ENCODE results near the gene SLC15A2.
"Not testable (repeated sequence)": the region's sequence is repeated elsewhere in the genome, so short reads cannot be mapped to it uniquely, and the experiment has no call there.

The SLC15A2 gene

DNA sequence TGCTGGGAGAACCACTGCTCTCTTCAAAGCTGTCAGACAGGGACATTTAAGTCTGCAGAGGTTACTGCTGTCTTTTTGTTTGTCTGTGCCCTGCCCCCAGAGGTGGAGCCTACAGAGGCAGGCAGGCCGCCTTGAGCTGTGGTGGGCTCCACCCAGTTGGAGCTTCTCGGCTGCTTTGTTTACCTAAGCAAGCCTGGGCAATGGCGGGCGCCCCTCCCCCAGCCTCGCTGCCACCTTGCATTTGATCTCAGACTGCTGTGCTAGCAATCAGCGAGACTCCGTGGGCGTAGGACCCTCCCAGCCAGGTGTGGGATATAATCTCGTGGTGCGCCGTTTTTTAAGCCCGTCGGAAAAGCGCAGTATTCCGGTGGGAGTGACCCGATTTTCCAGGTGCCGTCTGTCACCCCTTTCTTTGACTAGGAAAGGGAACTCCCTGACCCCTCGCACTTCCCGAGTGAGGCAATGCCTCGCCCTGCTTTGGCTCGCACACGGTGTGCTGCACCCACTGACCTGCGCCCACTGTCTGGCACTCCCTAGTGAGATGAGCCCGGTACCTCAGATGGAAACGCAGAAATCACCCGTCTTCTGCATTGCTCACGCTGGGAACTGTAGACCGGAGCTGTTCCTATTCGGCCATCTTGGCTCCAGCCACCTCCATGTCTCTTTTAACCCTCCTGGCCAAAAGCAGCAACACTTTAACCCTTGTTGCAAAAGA lies 44.1 kb downstream of the SLC15A2 start:
- not testable (repeated sequence) for DNase-seq

DNA sequence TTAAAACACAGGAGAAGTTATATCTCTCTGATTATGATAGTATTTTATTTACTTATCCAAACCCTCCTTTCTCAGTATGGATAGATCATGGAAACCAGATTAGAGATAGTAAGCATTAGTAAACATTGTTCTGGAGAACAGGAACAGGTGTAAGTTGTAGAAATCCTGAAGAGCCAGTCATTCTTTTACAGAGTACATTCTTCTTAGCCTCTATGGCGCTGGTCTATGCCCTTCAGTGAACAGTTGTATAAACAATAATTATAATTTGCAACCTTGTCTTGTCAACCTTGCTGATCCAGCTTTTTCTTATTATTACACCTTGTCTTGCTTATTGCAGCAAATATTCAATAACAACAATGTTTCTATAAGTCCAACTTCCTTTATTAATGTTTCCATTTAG lies 47.4 kb downstream of the SLC15A2 start:
- no peak for DNase-seq

DNA sequence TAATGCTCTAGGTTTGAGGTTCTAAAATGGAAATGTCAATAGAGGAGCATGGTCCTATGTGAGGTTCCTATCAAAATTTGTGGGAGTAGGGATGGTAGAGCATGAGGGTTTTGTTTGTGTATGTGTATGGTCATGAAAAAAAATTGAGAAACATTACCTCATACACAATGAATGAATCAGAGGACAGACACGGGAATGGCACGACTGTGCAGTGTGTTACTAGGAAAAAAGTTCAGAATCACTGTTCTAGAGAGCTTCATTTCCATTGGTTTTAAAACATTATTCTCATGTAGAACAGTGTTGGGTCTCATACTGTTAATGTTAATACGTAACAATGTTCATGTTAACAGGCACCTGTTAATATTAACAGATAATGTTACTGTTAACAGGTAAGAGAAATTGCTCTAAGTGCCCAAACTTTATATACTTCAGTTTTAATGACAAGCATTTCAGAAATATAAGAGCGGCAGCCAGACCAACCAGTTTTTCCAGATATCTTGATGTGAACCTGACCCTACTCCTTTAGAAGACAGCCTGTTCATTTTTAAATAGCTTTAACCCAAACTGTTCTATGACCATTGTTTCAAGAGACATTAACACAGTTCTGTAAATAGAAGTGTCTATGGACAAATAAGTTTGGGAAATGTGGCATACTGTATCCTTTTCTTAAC lies 48.0 kb downstream of the SLC15A2 start:
- no peak for DNase-seq

DNA sequence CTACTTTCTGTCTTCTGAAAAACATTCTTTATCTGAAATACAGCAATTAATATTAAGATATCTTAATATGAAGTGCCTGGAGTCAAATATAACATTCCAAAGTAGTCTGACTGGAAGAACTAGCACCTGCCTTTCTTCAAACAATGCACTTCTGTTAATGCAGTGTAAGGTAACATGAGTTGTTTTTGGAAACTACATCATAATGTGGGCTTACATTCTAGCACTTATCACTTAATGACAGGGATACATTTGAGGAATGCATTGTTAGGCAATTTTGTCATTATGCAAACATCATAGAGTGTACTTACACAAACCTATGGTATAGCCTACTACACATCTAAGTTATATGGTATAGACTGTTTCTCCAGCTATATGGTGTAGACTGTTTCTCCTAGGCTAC lies 49.2 kb downstream of the SLC15A2 start:
- no peak for DNase-seq

DNA sequence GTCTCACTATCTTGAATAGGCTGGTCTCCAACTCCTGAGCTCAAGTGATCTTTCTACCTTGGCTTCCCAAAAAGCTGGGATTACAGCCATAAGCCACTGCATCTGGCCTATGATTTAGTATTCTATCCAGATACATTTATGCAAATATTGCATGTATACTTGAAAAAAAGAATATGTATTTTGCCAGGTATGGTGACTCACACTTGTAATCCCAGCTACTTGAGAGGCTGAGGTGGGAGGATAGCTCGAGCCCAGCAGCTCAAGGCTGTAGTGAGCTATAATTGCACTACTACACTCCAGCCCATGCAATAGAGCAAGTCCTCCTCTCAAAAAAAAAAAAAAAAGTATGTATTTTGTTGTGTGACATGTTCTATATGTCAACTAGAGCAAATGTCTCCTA lies 54.4 kb downstream of the SLC15A2 start:
- no peak for DNase-seq

DNA sequence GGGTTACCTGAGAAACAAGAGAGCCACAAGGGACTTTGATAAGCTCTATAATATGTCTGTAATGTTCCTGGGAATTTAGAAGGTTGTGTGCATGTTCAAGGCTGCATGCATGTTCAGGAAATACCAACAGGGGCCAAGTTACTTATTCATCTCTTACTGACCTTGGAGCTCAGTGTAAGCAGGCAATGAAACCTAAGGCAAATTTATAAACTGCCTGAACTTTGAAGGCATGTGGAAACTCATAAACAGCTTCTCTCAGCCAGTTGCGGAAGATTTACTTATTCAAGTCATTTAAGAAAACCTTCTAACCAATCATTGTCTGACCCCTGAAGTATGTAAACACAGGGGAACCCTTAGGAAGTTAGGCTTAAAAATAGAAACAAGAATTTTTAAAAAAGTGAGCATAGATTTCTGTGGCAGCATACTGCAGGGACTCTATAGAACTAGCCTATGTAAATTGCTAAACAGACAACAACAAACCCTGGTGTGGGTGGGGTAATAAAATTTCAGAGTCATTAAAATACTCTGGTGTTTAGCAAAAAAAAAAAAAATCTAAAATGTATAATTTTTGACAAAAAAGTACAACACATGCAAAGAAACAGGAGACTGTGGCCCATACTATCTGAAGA lies 57.2 kb downstream of the SLC15A2 start:
- no peak for DNase-seq

DNA sequence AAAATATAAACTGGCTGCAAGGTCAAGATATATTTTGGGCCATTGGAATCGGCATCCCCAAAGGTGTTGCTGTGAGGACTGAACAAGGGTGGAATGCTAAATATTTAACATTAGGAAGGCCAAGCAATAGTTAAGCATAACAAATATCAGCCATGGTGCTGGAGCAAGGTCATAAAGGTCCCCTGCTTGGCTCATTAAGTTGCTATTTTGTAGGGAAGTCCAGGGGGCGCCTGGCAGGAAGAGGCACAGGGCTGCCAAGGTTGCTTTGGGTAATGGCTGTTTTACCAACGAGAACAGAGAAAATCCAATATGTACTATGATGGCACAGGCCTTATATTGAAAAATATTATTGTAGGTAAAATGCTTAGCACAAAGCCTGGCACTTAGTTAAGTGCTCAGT lies 62.2 kb downstream of the SLC15A2 start:
- DNase-seq: no peak

DNA sequence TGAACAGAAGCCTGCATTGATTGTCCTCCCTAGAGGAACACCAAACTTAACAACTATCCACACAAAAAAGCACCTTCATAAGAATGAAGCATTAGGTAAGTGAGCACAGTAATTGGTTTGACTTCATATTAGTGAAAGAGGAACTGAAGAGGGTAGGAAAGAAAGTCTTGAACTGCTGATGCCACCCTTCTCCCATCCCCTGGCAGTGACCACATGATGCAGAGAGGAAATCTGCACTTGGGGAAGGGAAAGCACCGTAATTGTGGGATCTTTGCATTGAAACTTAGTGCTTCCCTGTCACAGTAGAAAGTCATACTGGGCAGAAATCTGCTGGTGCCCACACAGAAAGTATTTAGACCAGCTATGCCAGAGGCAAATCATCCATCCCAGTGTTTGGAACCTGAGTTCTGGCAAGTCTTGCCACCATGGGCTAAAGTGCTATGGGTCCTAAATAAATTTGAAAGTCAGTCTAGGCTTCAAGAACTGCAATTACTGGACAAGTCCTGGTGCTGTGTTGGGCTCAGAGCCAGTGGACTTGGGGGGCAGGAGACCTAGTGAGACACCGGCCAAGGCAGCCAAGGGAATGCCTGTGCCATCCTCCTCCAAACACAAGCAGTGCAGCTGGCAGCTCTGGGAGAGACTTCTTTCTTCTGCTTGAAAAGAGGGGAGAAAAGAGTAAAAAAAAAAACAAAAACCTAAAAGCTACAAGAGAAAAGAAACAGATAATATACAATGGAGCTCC lies 63.6 kb downstream of the SLC15A2 start:
- DNase-seq: no peak

DNA sequence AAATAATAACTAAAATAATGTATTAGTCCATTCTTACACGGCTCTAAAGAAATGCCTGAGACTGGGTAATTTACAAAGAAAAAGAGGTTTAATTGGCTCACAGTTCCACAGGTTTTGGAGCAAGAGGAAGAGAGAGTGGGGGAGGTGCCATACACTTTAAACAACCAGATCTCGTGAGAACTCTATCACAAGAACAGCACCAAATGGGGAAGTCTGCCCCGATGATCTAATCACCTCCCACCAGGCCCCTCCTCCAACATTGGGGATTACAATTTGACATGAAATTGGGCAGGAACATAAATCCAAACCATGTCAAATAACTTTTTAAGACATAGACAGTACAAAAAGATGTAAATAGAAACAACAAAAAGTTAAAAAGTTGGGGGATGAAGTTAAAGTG lies 64.6 kb downstream of the SLC15A2 start:
- DNase-seq: no peak

DNA sequence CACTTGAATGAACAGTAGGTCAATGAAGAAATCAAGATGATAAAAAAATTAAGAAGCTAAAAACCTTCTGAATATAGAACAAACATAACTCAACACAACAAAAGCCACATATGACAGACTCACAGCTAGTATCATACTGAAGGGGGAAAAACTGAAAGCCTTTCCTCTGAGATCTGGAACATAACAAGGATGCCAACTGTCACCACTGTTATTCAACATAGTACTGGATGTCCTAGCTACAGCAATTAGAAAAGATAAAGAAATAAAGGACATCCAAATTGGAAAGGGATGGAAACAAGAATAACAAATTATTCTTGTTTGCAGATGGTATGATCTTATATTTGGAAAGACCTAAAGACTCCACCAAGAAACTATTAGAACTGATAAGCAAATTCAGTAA lies 67.1 kb downstream of the SLC15A2 start:
- DNase-seq: no peak

DNA sequence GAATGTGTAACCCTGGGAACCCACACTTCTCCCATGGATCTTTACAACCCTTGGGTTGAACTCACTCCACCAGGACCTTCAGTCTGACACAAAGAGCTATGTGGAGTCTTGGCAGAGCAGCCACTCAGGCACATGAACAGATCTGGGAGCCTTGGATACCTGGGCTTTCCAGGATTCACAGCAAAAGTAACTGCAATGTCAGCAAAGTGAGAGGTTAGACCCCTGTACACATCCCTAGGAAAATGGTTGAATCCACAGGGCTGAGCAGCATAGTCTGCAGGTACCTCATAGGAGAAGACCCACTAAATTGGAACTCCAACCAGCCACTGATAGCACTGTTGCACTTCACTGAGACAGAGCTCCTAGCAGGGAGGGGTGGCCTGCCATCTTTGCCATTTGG lies 68.2 kb downstream of the SLC15A2 start:
- no peak for DNase-seq

DNA sequence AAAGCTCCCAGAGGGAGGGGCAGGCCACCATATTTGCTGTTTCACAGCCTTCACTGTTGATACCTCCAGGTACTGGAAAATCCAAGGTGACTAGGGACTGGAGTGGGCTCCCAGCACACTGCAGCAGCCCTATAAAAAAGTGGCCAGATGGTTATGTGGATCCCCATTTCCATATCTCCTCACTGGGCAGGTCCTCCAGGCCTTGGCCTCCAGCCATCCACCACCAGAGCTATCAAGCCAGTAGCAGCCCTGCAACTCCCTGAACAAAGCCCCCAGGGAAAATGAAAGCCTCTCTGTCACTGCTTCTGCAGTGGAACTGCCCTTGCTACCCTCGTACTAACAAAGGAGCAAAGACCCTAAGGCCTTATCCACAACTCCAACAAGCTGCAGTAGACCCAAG lies 69.4 kb downstream of the SLC15A2 start:
- DNase-seq: no peak

DNA sequence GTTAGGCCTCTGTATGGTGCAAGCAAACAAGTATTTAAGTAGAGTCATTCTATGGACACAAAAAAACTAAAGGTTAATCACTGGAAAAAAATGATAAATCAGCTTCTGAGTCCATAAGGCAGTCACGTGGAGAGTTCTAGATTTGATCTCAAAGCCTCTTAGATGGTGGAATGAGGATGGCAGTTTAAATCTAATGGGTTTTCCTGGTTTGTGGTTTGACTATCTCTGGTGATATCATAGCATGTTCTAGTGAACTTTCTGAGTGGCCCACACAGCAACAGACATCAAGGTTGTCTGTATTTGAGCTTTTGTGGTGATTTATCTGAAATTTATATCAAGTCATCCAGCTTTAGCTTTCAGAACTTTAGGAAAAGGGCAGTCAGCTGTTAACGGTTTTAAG lies 75.4 kb downstream of the SLC15A2 start:
- DNase-seq: no peak

DNA sequence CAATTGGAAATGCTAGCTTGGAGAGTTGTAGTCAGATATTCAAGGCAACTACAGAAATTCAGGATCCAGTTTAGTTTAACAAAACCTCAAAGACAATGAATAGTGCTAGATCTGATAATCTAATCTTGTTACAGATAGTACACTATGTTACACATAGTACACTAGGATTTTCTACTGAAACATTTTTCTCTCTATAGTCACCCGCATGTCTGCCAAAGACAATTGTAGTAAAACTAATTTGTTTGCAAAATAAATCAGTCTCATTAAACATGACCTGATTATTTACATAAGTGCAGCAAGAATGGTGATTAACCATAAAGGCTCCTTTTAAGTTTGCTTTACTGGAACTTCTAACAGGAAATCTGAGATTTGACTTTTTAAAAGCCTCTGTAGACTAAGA lies 75.8 kb downstream of the SLC15A2 start:
- DNase-seq: no peak

DNA sequence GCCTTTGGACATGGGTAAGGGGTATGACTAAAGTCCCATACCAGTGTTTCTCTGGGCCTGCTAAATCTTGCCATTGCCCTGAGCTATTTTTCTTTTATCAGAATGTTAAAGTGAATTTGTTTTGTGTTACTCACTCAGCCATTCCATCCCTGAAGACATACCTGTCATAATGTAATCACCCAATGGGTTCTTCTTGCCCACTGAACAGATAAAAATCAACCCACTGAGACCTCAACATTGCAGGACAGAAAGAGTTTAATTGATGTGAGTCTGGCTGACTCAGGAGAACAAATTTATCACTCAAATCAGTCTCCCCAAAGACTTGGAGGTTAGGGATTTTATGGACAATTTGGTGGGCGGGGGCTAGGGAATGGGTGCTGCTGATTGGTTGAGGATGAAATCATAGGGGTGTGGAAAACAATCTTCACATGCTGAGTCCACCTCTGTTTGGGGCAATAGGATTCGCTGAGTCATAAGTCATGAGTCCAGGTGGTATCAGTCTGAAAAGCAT lies 80.5 kb downstream of the SLC15A2 start:
- no peak for DNase-seq

DNA sequence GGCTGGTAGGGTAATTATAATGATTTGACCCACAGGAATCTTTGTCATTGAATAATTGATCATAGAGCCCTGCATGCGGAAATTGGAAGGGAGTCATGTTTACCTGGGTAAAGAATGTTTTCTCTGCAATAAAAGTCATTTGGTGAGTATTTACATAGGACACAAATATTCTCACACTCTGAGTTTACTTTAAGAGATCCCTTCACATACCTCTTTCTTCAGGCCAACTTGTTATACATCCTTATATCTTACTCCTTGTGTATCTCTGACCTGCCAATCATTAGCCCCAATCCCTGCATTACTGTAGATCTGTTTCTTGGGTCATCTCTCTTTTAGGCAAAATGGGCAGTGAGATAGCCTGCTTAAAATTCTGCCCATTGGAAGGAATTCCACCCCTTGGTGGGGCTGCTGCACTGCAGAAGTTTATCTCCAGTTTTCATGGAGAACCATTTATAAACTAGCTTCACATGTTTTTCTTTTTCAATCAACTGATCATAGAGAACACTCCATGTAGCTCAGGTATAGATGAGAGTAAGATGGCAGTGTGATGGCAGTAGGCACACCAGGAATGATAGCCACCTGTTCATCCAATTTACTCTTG lies 81.6 kb downstream of the SLC15A2 start:
- DNase-seq: no peak

DNA sequence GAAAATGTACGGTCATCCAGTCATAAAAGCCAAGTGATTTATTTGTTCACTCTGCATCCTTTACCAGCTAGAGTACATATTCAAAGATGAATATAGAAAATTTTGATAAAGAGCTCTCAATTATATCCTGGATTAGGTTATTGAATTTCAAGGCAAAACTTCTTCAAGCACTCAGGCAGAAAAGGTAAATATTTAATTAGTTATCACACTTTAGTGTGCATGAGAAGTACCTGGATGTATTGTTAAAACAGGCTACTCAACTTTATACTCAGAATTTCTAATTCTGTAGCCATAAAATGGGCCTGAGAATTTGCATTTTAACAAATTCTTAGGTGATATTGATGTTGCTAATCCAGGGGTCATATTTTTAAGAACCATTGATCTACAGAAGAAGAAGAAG lies 82.5 kb downstream of the SLC15A2 start:
- no peak for DNase-seq

DNA sequence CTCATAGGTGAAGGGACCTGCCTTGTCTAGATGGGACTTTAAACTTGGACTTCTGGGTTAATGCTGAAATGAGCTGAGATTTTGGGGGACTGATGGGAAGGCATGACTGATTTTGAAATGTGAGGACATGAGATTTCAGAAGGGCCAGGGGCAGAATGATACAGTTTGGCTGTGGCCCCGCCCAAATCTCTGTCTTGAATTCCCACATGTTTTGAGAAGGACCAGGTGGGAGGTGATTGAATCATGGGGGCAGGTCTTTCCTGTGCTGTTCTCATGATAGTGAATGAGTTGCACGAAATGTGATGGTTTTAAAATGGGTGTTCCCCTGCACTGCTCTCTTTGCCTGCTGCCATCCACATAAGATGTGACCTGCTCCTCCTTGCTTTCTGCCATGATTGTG lies 85.0 kb downstream of the SLC15A2 start:
- no peak for DNase-seq

DNA sequence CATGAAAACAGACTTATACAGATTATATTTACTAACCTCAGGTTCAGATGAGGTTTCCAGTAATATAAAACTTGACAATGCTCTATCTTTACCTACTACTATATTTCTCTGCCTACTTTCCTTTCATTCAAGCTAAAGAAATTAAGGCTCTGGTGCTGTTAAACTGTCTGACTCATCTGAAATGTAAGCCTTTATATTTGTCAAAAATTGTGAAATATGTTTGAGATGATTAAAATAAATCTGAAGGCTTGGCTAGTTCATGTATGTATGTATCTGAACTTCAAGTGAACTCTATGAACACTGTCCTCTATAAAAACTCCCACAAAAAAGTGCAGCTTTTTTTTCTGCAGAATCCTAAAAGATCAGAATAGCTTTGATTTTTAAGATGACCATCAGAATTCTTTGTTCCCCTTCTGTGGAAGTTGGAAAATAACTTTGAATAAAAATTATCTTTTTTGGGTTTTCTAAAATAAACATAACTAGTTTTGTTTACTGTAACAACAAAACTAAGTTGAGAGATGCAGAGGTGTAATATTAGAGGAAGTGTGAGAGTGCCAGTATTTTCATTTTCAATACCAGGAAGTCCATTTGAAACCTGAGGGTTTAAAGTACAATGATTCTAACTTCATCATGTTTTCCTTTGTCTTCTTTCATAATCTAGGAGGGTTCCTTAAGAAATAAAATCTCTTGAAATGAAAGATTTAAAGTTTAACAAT lies 85.7 kb downstream of the SLC15A2 start:
- DNase-seq: no peak

DNA sequence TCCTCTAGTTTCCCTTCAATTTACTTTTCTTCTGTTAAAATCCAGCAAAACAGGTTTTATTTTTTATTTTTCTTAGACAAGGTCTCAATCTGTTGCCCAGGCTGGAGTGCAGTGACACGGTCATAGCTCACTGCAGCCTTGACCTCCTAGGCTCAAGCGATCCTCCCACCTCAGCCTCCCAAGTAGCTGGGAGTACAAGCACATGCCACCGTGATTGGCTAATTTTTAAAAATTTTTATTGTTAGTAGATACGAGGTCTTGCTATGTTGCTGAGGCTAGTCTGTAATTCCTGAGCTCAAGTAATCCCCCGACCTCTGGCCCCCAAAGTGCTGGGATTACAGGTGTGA lies 86.2 kb downstream of the SLC15A2 start:
- no peak for DNase-seq

DNA sequence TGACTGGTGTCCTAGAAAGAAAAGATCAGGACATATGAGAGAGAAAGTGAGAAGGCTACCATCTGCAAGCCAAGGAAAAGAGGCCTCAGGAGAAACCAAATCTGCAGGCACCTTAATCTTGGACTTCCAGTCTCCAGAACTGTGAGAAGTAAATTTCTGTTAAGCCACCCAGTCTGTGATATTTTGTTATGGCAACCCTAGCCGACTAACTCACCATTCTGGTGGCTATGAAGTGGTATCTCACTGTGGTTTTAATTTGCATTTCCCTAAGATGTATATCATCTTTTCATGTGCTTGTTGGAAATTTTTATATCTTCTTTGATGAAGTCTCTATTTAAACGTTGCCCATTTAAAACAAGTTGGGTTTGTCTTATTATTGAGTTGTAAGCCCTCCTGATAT lies 87.3 kb downstream of the SLC15A2 start:
- no peak for DNase-seq

DNA sequence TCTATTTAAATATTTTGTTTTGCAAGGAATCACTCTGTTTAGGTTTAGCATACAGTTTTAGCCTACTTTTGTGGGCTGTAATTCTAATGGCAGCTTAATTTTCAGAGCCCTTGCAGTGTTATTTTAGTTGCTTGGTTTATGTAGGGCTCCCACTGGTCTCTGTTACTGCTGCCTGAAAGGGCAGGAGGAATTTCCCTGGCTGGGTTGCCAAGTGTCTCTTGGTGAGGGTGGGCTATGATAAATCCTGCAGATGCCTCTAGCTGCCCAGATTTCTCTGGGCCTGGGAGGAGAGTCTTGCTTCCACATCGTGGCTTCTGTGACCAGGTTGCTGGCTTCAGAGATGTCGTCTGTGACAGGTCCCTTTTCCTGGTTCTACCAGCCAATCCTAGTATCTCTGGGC lies 91.6 kb downstream of the SLC15A2 start:
- no peak for DNase-seq

DNA sequence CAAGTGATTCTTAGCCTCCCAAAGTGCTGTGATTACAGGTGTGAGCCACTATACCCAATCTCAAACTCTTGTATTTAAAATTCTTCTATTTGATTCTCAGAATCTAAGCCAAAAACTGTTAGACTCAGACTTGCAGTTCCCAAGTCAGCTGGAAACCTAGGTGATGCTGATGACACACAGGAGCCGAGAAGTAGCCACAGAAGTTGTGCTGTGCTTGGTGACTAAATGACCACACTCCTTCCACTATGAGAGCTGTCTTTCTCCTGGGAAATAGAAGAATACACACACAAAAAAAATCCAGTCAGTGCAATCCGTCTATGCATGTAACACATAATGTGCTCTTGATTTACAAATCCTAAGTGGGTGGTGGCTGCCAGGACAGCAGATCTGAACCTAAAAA lies 93.9 kb downstream of the SLC15A2 start:
- DNase-seq: no peak
